GM12874 (cell line): ENCODE measurements around the gene LCP1.

ENCODE experiments used
- CTCF ChIP-seq: IDR thresholded peaks from 2 replicates; pipeline ENCODE4 v1.5.1; 2011; ENCODE audit warnings: low read depth, mild to moderate bottlenecking, control low read depth, low read length, moderate library complexity; ENCODE audit not compliant: insufficient read depth

The LCP1 gene

DNA sequence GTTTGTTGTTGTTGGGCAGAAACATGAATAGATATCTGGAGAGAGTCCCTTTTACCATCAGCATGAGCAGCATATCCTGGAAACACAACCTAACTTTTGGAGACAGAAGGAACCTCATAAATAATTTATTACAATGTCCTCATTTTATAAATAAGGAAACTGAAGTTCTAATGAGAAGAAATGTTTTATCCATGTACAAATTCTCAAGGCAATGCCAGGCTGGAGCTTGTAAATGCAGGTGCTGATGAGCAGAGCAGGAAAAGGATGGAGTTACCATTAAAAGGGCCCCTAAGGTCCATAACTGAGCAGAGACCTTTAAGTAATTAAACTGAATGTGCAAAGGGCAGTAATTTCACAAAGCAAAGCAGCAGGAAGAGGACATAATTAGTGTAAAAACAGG lies 17.3 kb downstream of the LCP1 start:
- no peak for TF ChIP-seq CTCF

- peak; percentile 63 for TF ChIP-seq CTCF
Measured at GRCh38 chr13:46160471-46161066, 21.4 kb downstream of the LCP1 start.

GRCh38 chr13:46160065-46160464 lies 21.9 kb downstream of the LCP1 start:
- no peak for TF ChIP-seq CTCF

- TF ChIP-seq CTCF, result no peak
Measured at GRCh38 chr13:46158983-46159382, 23.0 kb downstream of the LCP1 start.

DNA sequence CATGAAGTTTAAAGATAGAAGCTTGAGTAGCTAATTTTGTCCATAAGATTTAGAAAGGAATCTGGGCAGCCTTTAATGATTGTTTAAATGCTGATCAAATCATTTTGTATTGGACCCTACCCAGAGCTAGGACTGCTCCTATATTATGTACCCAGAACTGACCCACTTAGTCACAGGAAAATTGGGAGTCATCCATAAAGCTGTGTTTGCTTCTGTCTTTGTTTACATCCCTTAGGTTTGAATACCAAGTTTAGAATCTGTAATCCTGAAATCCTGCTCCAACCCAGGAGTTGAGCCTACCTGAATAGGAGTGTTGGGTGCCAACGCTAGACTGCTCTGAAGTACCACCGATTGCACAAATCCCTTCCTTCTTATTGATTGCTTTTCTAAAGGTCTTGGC lies 23.8 kb downstream of the LCP1 start:
- no peak for TF ChIP-seq CTCF

DNA sequence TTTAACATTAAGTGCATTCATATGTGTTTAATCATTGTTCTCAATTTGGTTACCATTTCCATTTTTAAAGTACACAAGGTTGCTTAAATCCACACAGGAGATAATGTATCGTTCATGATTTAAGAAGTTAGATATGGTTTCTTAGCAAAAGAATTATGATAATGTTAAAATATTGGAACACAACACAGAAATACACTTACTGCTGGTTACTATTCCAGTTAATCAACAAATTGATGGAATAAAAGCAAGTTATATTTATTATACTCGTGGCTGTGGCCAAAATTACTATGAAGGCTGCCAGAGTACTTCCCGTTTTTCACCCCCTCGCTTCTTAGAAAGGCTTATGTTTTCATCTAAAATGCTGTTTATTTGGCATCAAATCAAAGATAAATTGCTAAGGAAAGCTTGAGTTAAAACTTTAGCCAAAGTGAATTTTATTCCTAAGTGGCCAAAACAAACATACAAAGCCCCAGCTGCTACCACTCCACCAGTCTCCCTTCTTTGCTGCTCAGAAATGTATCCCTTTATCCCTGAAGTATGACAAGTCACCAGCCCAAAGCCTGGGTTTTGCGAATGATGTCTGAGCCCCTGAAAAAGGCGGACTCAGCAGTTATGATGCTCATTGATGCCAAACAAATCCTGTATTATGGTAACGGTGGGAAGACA lies 27.7 kb downstream of the LCP1 start:
- TF ChIP-seq CTCF, result no peak

- no peak for TF ChIP-seq CTCF
Measured at GRCh38 chr13:46152627-46153328, 29.2 kb downstream of the LCP1 start.
